Adrenal gland (tissue), 12 donors: ENCODE measurements around the gene PRPF40A. TPM values are rescaled to one million over a fixed set of nuclear protein-coding genes. Genes with fewer than 3 reads are reported as not detected.

Experiments
- DNase-seq, 7 donors: peaks; one replicate each; pipeline ENCODE4 v3.0.0-alpha.2; 2019 to 2020
- H3K27ac ChIP-seq, 5 donors: fragments of 200-600 bp; sonication (generic) in 4 of 5; 1 replicate in 3 of 5; 2 replicates in 2 of 5; pipeline versions ENCODE4 v1.5.1 to v1.8.0; 2016 to 2020; ENCODE audit warnings: mild to moderate bottlenecking in 1 of 5
- H3K27me3 ChIP-seq: fragments of 200-600 bp; 2 replicates; pipeline ENCODE4 v1.8.0; 2021
- H3K36me3 ChIP-seq, 2 donors: fragments of 200-600 bp; replicated peaks in 1 of 2; 1 replicate in 1 of 2; 2 replicates in 1 of 2; pipeline versions ENCODE4 v1.5.1 to v1.8.0; 2018 to 2022
- H3K4me1 ChIP-seq, 2 donors: fragments of 200-600 bp; replicated peaks in 1 of 2; 1 replicate in 1 of 2; 2 replicates in 1 of 2; pipeline versions ENCODE4 v1.5.1 to v1.8.0; 2018 to 2021
- H3K4me3 ChIP-seq, 4 donors: fragments of 200-600 bp; sonication (generic) in 3 of 4; one replicate each; pipeline ENCODE4 v1.5.1; 2016 to 2018
- H3K9me3 ChIP-seq, 3 donors: fragments of 200-600 bp; sonication (generic) in 1 of 3; replicated peaks in 1 of 3; 1 replicate in 2 of 3; 2 replicates in 1 of 3; pipeline versions ENCODE4 v1.5.1 to v1.8.0; 2016 to 2021
- POLR2A ChIP-seq, 2 donors: fragments of 450-650 bp; IDR thresholded peaks; one replicate each; pipeline ENCODE4 v1.6.1; 2017; ENCODE audit warnings: antibody characterized with exemption in 2 of 2, mild to moderate bottlenecking in 2 of 2, moderate library complexity in 1 of 2
- WGBS, 4 donors: extraction: QIAGEN DNeasy Blood & Tissue Kit in 2 of 4; methylation state at CpG; one replicate each; pipeline versions ENCODE4 v1.1.5 to v1.1.7; 2013 to 2017; 5-methylcytosine and 5-hydroxymethylcytosine counted together
- intact Hi-C, 2 donors: fragments of 100-400 bp; cut with DNase I; formaldehyde crosslinking; loops; one replicate each; pipeline versions ENCODE4 v1.14.1 to v1.15.0; 2022 to 2023
- polyA plus RNA-seq, 3 donors: library from polyadenylated mRNA; stranded (reverse); fragments of 200-250 nt in 2 of 3; fragments of 350-450 nt in 1 of 3; fragmentation: Illumina TruSeq in 1 of 3; extraction: RNeasy Lipid Tissue Mini Kit (QIAGEN cat#74804) in 1 of 3; gene quantifications; one replicate each; pipeline ENCODE4 v1.2.3, GENCODE V29; 2013 to 2014
- total RNA-seq, 9 donors: library from RNA; depleted of rRNA in 4 of 9; stranded (reverse); fragments of >200 nt in 4 of 9; fragments of 120-200 nt in 1 of 9; fragmentation: NEBNext Ultra II Directional in 1 of 9; extraction: Animal tissue kit (Norgen Biotek cat#: 25700) in 1 of 9; gene quantifications; one replicate each; pipeline versions ENCODE4 v1.1.0 to v1.2.4, GENCODE V29; 2013 to 2023
- TF ChIP-seq, protein P1 (sequence below), 6 experiments: fragments of 450-650 bp in 4 of 6; fragments of 200-600 bp in 2 of 6; sonication (generic) in 1 of 6; IDR thresholded peaks; 1 replicate in 5 of 6; 2 replicates in 1 of 6; pipeline versions ENCODE4 v1.5.1 to v1.8.0; 2016 to 2021; ENCODE audit warnings: antibody characterized with exemption in 6 of 6, mild to moderate bottlenecking in 2 of 6, moderate library complexity in 1 of 6
- donor health status: healthy with polysubstance abuse.
- donor health status: Bipolar disorder and iron deficiency.
- donor health status: DM: yes; HTN: yes; CAD: no.
- donor health status: DM: no; HTN: no; CAD: no.
- donor health status: DM: no; HTN: no; CAD: no.
- donor health status: DM: yes; HTN: yes; CAD: no.

PRPF40A gene
- total and polyA plus RNA-seq, 12 donors: 15.6 to 133 (median 68.9) TPM

DNA sequence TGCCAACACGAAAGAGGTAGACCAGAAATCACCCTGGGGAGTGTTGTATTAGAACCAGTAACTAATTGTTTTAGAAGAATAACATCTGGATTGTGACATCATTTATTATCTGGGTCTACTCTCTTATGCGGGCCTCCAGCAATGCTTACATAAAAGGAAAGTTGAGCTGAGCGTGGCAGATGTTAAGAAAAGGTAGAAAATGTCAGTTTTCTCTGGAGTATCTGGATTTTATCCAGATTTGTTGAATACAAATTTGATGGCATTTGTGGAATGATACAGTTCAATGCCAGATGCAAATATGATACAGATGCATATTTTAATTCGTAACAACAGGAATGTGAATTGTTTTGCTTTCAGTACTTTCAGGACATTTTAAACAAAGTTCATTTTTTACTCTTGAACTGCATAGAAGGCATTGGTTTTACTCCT lies 90.3 kb downstream of the PRPF40A start:
- Histone ChIP-seq H3K4me1 (peaks cover 10 to 22% of the 10 kb centered on the region in 2 donors), H3K4me3 (no peak overlapping the region), H3K27ac (no peak overlapping the region), H3K36me3 (peaks cover 0 to 7% of the 10 kb centered on the region in 2 donors), H3K9me3 (no peaks in the 10 kb centered on the region), H3K27me3 (no peaks in the 10 kb centered on the region)
- intact Hi-C loops: loop anchor here in 1 of 2 donors (10.0 kb wide), 1 partner anchor 292 kb away; the partner anchor contains the start of gene FMNL2
- WGBS, 4 donors: 53 to 62% (median 56%) methylated on average over 4 of the region's 4 CpGs
- no peak for DNase-seq
- TF ChIP-seq, protein P1, sequence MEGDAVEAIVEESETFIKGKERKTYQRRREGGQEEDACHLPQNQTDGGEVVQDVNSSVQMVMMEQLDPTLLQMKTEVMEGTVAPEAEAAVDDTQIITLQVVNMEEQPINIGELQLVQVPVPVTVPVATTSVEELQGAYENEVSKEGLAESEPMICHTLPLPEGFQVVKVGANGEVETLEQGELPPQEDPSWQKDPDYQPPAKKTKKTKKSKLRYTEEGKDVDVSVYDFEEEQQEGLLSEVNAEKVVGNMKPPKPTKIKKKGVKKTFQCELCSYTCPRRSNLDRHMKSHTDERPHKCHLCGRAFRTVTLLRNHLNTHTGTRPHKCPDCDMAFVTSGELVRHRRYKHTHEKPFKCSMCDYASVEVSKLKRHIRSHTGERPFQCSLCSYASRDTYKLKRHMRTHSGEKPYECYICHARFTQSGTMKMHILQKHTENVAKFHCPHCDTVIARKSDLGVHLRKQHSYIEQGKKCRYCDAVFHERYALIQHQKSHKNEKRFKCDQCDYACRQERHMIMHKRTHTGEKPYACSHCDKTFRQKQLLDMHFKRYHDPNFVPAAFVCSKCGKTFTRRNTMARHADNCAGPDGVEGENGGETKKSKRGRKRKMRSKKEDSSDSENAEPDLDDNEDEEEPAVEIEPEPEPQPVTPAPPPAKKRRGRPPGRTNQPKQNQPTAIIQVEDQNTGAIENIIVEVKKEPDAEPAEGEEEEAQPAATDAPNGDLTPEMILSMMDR (IDR thresholded peaks at IDR 0.05): no peak
- no peak for TF ChIP-seq POLR2A (IDR thresholded peaks at IDR 0.05)

DNA sequence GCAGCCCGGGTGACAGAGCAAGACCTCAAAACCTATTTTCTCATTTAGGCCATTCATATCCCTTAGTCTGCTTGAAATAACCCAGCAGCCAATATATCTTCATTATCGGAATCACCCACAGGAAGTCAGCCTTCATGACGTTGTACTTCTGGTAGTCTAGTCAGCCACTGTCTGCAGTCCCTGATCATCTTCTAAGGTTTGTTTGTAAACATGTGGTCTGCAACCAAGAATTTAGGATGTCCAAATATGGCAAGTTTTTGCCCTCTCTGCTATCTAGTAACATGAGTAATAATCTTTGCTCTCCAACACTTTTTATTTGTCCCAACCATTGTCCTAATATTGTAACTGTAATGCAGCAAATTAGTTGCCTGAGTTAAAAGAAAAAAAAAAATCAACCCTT lies 92.5 kb downstream of the PRPF40A start:
- DNase-seq: peak in 1 of 7 donors; percentile 2
- TF ChIP-seq POLR2A (IDR thresholded peaks at IDR 0.05): no peak
- TF ChIP-seq, protein P1 (IDR thresholded peaks at IDR 0.05): no peak
- intact Hi-C loops: loop anchor here in 1 of 2 donors (10.0 kb wide), 1 partner anchor 290 kb away; the partner anchor contains the start of gene FMNL2
- no peak overlapping the region for H3K4me3 ChIP-seq
- no peaks in the 10 kb centered on the region for H3K9me3 ChIP-seq
- H3K4me1 ChIP-seq: peaks cover 10 to 22% of the 10 kb centered on the region in 2 donors
- no peaks in the 10 kb centered on the region for H3K27me3 ChIP-seq
- H3K27ac ChIP-seq: no peak overlapping the region
- H3K36me3 ChIP-seq: peaks cover 0 to 7% of the 10 kb centered on the region in 2 donors
- WGBS, 4 donors: 38 to 43% (median 39%) methylated on average over 3 of the region's 3 CpGs

DNA sequence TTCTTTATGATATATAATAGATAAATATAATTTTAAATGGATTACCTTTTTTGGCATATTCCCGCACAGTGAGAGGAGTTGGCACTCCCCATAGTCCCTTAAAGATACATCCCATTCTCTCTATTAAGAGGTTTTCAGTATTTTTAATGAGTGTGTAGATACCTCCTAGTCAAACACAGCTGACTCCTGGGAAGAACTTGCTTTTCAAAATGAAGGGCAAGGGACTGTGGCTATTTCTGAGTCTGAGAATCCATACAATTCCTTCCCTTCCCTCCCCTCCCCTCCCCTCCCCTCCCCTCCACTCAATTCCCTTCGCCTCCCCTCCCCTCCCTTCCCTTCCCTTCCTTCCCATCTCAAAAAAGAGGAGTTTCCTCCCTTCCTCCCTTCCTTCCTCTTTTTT lies 93.5 kb downstream of the PRPF40A start:
- peaks cover 0 to 11% of the 10 kb centered on the region in 2 donors for H3K36me3 ChIP-seq
- TF ChIP-seq, protein P1 (IDR thresholded peaks at IDR 0.05): no peak
- no peak for TF ChIP-seq POLR2A (IDR thresholded peaks at IDR 0.05)
- H3K27ac ChIP-seq: no peak overlapping the region
- H3K27me3 ChIP-seq: no peaks in the 10 kb centered on the region
- WGBS, 4 donors: 95 to 100% (median 98%) methylated on average over 1 of the region's 2 CpGs
- DNase-seq: no peak
- no peaks in the 10 kb centered on the region for H3K9me3 ChIP-seq
- no peak overlapping the region for H3K4me3 ChIP-seq
- intact Hi-C loops: loop anchor here in 1 of 2 donors (10.0 kb wide), 1 partner anchor 289 kb away; the partner anchor contains the start of gene FMNL2
- peaks cover 10 to 22% of the 10 kb centered on the region in 2 donors for H3K4me1 ChIP-seq

DNA sequence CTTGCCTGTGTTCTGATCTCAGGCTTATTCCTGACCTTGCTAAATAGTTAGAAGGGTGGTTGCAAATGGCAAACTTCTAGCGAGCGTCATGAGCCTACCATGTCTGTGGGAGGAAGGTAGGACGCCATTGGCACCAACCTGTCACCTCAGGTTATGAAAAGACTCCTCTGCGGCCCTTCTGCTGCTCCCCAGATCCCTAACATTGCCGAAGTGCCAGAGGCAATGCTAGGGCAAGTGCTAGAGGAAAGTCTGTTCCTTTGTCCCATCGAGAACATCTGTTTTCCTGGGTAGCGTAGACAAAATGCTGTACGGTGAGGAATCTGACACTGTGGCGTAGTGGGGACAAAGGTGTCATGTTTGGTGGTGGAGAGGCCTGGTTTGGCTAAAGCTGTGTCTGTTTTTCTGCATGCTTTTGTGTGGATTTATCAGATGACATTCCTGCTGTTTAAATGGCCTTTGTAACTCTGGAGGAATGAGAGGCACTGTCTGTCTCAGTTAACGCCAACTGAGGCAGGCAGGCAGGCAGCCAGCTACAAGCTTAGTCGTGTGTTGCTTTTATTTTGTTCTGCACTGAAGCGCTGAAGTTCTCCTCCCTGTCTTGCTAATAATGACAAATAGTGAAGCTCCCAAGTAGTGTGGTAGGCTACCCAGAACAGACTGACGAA lies 94.1 kb downstream of the PRPF40A start:
- H3K27ac ChIP-seq: no peak overlapping the region
- peaks cover 0 to 15% of the 10 kb centered on the region in 2 donors for H3K36me3 ChIP-seq
- intact Hi-C loops: loop anchor here in 1 of 2 donors (10.0 kb wide), 1 partner anchor 288 kb away; the partner anchor contains the start of gene FMNL2

More for the DNA sequence above, 94.1 kb downstream of the PRPF40A start:
- no peaks in the 10 kb centered on the region for H3K9me3 ChIP-seq
- H3K4me1 ChIP-seq: peaks cover 10 to 22% of the 10 kb centered on the region in 2 donors
- H3K4me3 ChIP-seq: no peak overlapping the region
- WGBS, 4 donors: 79 to 89% (median 81%) methylated on average over 12 to 13 of the region's 13 CpGs
- TF ChIP-seq POLR2A (IDR thresholded peaks at IDR 0.05): no peak
- TF ChIP-seq, protein P1 (IDR thresholded peaks at IDR 0.05): no peak
- no peaks in the 10 kb centered on the region for H3K27me3 ChIP-seq
- DNase-seq: no peak
